ENCODE measurements around the gene MYO1A. TPM values are rescaled to one million over a fixed set of nuclear protein-coding genes. Genes with fewer than 3 reads are reported as not detected.
A peak's percentile ranks its signal among the peaks of the same experiment; 100 is the strongest.

MYO1A gene
- total and polyA plus RNA-seq, 2 of the 13 experiments (the other 11 are each of a cell fraction or from before 2014, with no cell fraction given): 5.3 to 6.0 TPM

- TF ChIP-seq HOMEZ (CRISPR knock-in tag; IDR thresholded peaks at IDR 0.05; ENCODE audit: low read depth) (no peak), KLF15 (CRISPR knock-in tag; IDR thresholded peaks at IDR 0.05; ENCODE audit: borderline replicate concordance) (no peak), SIN3B (IDR thresholded peaks at IDR 0.05; ENCODE audit: low read length) (0 out of 2 replicates have a peak, but pooled peaks have one; percentile 49), FOXJ3 (CRISPR knock-in tag; IDR thresholded peaks at IDR 0.05; ENCODE audit: borderline replicate concordance) (peak; percentile 54; the same call in 1 of the 2 replicates), EZH2 (conservative IDR thresholded peaks at IDR 0.05; ENCODE audit: low read depth, low read length) (no peak), ZFX (CRISPR knock-in tag; IDR thresholded peaks at IDR 0.05; ENCODE audit: low read depth) (peak; percentile 44; the same call in 1 of the 2 replicates), DNMT1 (CRISPR knock-in tag; IDR thresholded peaks at IDR 0.05) (0 out of 2 replicates have a peak, but pooled peaks have one; percentile 67), ZBTB8A (CRISPR knock-in tag; IDR thresholded peaks at IDR 0.05; ENCODE audit: borderline replicate concordance, low read depth) (no peak), HDAC2 (CRISPR knock-in tag; IDR thresholded peaks at IDR 0.05) (peak; percentile 92), ZNF496 (CRISPR knock-in tag; IDR thresholded peaks at IDR 0.05; ENCODE audit: insufficient replicate concordance) (no peak), ZNF280D (CRISPR knock-in tag; IDR thresholded peaks at IDR 0.05) (0 out of 2 replicates have a peak, but pooled peaks have one; percentile 55), ZNF709 (CRISPR knock-in tag; IDR thresholded peaks at IDR 0.05) (no peak), ZHX1 (CRISPR knock-in tag; IDR thresholded peaks at IDR 0.05; ENCODE audit: low read depth) (no peak), ZMAT5 (CRISPR knock-in tag; IDR thresholded peaks at IDR 0.05; ENCODE audit: borderline replicate concordance, low read depth) (no peak), ZNF234 (CRISPR knock-in tag; conservative IDR thresholded peaks at IDR 0.05) (no peak), ZEB1 (IDR thresholded peaks at IDR 0.05; ENCODE audit: insufficient replicate concordance, low read depth) (peak; percentile 44), MAF1 (CRISPR knock-in tag; IDR thresholded peaks at IDR 0.05; ENCODE audit: borderline replicate concordance) (no peak), ZNF644 (CRISPR knock-in tag; IDR thresholded peaks at IDR 0.05; ENCODE audit: low read depth) (no peak), ZNF678 (CRISPR knock-in tag; IDR thresholded peaks at IDR 0.05) (no peak), ARNTL (CRISPR knock-in tag; IDR thresholded peaks at IDR 0.05) (no peak; the same call in 1 of the 2 replicates), PTBP1 (IDR thresholded peaks at IDR 0.05; ENCODE audit: low read depth, low read length, poor library complexity, severe bottlenecking) (no peak), NCOR1 (IDR thresholded peaks at IDR 0.05; ENCODE audit: borderline replicate concordance, low read length) (no peak)
These were observed 48.5 kb downstream of the MYO1A start (continued) for GRCh38 chr12:57001448-57001906.

All from HepG2 (cell line).